Measurements from ENCODE around the gene KLK5.
"Not testable (repeated sequence)": the region's sequence is repeated elsewhere in the genome, so short reads cannot be mapped to it uniquely, and the experiment has no call there.

Gene KLK5

DNA sequence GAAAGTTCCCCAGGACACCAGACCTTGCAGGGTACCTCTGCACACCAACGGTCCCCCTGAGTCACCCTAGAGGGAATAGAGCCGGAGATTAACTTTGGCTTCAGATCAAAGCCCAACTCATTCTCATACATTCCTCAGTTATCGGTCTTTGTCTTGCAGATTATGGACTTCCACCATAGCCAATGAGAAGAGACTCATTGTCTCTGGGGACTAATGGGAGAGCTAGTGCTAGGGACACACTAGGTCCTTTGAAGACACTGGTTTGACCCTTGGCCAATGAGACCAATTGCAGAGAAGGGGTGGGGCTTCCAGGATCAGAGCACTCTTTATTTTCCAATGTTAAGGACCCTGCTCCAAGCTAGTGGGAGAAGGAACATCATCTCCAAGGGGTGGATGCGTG, 24.8 kb upstream of the KLK5 start:
- TF ChIP-seq CTCF (IDR thresholded peaks at IDR 0.05; ENCODE audit: insufficient read depth, low read length, poor library complexity, severe bottlenecking) = no peak
- DNase-seq (ENCODE audit: extremely low read depth, insufficient read length) = no peak
- Histone ChIP-seq H3K4me3 (replicated peaks; ENCODE audit: low read depth, low read length) (no peak overlapping the region), H3K27me3 (replicated peaks; ENCODE audit: control insufficient read depth, insufficient read depth, low read length) (no peaks in the 10 kb centered on the region; the same call in 1 of the 2 replicates), H3K36me3 (ENCODE audit: control insufficient read depth, insufficient read depth, low read length) (no peaks in the 10 kb centered on the region)

GRCh38 chr19:50975766-50976165, 22.9 kb upstream of the KLK5 start:
- no peaks in the 10 kb centered on the region; the same call in 1 of the 2 replicates for H3K27me3 ChIP-seq (replicated peaks; ENCODE audit: control insufficient read depth, insufficient read depth, low read length)
- TF ChIP-seq CTCF (IDR thresholded peaks at IDR 0.05; ENCODE audit: insufficient read depth, low read length, poor library complexity, severe bottlenecking) = no peak

GRCh38 chr19:50974702-50975556, 22.1 kb upstream of the KLK5 start:
- no peaks in the 10 kb centered on the region for H3K36me3 ChIP-seq (ENCODE audit: control insufficient read depth, insufficient read depth, low read length)
- no peak for TF ChIP-seq CTCF (IDR thresholded peaks at IDR 0.05; ENCODE audit: insufficient read depth, low read length, poor library complexity, severe bottlenecking)
- H3K4me3 ChIP-seq (replicated peaks; ENCODE audit: low read depth, low read length) = no peak overlapping the region
- no peaks in the 10 kb centered on the region; the same call in 1 of the 2 replicates for H3K27me3 ChIP-seq (replicated peaks; ENCODE audit: control insufficient read depth, insufficient read depth, low read length)
- no peak for DNase-seq (ENCODE audit: extremely low read depth, insufficient read length)

More at GRCh38 chr19:50975766-50976165, 22.9 kb upstream of the KLK5 start:
- H3K36me3 ChIP-seq (ENCODE audit: control insufficient read depth, insufficient read depth, low read length) = no peaks in the 10 kb centered on the region
- H3K4me3 ChIP-seq (replicated peaks; ENCODE audit: low read depth, low read length) = no peak overlapping the region
- DNase-seq (ENCODE audit: extremely low read depth, insufficient read length) = no peak

DNA sequence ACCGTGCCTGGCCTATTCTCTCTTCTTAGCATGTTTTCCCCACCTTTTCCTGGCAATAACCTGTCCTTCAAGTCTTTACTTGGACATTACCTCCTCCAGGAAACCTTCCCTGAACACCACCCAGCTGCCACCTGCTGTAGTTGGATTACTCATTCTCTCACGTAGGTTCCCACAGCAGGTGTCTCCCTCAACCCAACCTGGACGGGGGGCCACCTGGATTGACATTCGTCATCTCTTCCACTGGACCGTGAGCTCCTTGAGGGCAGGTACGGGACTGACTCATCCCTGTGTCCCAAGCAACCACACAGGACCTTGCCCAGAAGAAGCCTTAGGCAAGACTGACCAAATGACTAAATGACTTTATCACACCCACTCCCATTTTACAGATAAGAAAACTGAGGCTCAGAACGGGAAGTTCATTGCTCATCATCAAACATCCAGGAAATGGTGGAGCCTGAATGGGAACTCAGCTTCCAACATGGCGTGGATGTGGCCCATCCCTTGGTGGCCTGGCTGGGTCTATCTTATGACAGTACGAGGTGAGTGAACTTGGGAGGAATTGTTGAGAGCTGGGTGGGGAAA, 20.0 kb upstream of the KLK5 start:
- no peaks in the 10 kb centered on the region; the same call in 1 of the 2 replicates for H3K27me3 ChIP-seq (replicated peaks; ENCODE audit: control insufficient read depth, insufficient read depth, low read length)
- no peaks in the 10 kb centered on the region for H3K36me3 ChIP-seq (ENCODE audit: control insufficient read depth, insufficient read depth, low read length)
- DNase-seq (ENCODE audit: extremely low read depth, insufficient read length) = no peak
- H3K4me3 ChIP-seq (replicated peaks; ENCODE audit: low read depth, low read length) = no peak overlapping the region
- no peak for TF ChIP-seq CTCF (IDR thresholded peaks at IDR 0.05; ENCODE audit: insufficient read depth, low read length, poor library complexity, severe bottlenecking)

- not testable (repeated sequence) for DNase-seq (ENCODE audit: extremely low read depth, insufficient read length); H3K27me3 ChIP-seq (replicated peaks; ENCODE audit: control insufficient read depth, insufficient read depth, low read length); H3K36me3 ChIP-seq (ENCODE audit: control insufficient read depth, insufficient read depth, low read length); H3K4me3 ChIP-seq (replicated peaks; ENCODE audit: low read depth, low read length)
Observed at GRCh38 chr19:50969810-50970209, 17.0 kb upstream of the KLK5 start.

DNA sequence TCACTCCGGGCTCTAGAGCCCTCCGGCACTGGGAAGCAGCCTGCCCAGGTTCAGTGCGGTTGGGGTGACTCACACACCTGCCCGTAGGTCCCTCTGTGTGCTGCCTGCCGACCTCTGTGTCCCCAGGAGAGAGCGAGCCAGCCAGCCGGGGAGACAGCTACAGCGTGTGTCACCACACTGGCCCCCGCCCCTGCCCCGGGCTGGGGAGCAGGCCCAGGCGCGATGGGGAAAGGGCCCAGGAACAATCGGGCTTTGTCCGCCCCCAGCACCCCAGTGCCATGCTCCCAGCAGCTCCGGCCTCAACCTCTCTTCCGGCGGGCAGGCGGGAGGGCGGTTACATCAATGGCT, 16.5 kb upstream of the KLK5 start, which contains the start of gene KLK6:
TSS of gene KLK6 (minus strand) at position 179 of the 348 bp plus-strand sequence. CDS start 1,487 bp downstream, outside the sequence.
- H3K27me3 ChIP-seq (replicated peaks; ENCODE audit: control insufficient read depth, insufficient read depth, low read length) = peaks cover 2% of the 10 kb centered on the region
- TF ChIP-seq CTCF (IDR thresholded peaks at IDR 0.05; ENCODE audit: insufficient read depth, low read length, poor library complexity, severe bottlenecking) = no peak
- no peak within 1 kb of the TSS for H3K4me3 ChIP-seq (replicated peaks; ENCODE audit: low read depth, low read length)
- no peaks in the 10 kb centered on the region for H3K36me3 ChIP-seq (ENCODE audit: control insufficient read depth, insufficient read depth, low read length)
- no peak for DNase-seq (ENCODE audit: extremely low read depth, insufficient read length)

All from GM06990 (cell line).